ENCODE results near the gene NAA80. TPM values are rescaled to one million over a fixed set of nuclear protein-coding genes. Genes with fewer than 3 reads are reported as not detected.

Gene NAA80
- total and polyA plus RNA-seq, 4 donors: 4.8 to 16.6 (median 12.1) TPM

DNA sequence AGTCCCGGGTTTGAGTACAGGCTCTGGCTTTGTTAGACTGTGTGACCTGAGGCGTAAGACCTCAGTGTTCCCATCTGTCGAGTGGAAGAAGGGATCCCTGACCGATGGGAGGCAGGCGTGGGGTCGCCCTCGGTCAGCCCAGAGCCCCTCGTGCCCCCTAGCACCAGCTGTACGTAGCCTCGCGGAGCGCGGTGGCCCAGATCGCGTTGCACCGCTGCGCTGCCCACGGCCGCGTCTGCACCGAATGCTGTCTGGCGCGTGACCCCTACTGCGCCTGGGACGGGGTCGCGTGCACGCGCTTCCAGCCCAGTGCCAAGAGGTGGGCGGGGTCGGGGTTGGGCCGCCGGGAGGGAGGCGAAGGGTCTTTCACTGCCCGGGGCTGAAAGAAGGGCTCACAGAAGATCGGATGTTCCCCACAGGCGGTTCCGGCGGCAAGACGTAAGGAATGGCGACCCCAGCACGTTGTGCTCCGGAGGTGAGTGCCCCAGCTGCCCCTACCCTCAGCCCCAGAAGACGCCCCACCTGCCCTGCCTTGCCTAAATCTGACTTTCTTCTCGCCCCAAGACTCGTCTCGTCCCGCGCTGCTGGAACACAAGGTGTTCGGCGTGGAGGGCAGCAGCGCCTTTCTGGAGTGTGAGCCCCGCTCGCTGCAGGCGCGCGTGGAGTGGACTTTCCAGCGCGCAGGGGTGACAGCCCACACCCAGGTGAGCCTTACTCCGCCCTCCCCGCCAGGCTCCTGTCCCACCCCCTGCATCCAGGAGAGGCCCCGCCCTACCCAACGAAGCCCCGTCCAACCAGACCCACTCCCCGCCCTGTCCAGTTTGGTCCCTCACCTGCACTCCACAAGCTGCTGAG, 23.8 kb downstream of the NAA80 start:
- H3K9ac ChIP-seq (ENCODE audit: insufficient read depth in 1 of 2, low read length in 2 of 2): no peak overlapping the region
- 26 to 58% methylated on average over 64 to 65 of the region's 65 CpGs for WGBS, 2 donors
- no peak for ATAC-seq (ENCODE audit: insufficient read depth, low FRiP score)
- no peak overlapping the region for H3K27ac ChIP-seq (ENCODE audit: low read depth in 1 of 2, low read length in 1 of 2)
- no peak for DNase-seq
- no peaks in the 10 kb centered on the region for H3K9me3 ChIP-seq (ENCODE audit: control insufficient read depth in 4 of 4, insufficient read depth in 3 of 4, low read length in 3 of 4)
- H3K4me1 ChIP-seq (ENCODE audit: control insufficient read depth in 5 of 5, insufficient read depth in 5 of 5, low read length in 5 of 5): peaks cover 0 to 14% (median 5%) of the 10 kb centered on the region in 5 donors
- no peak overlapping the region for H3K4me3 ChIP-seq
- TF ChIP-seq CTCF (IDR thresholded peaks at IDR 0.05; ENCODE audit: control extremely low read depth, extremely low read depth): no peak
- peaks cover 0 to 3% (median 0%) of the 10 kb centered on the region in 4 donors for H3K36me3 ChIP-seq (ENCODE audit: control insufficient read depth in 4 of 4, insufficient read depth in 4 of 4, low read length in 4 of 4)
- peaks cover 0 to 38% (median 27%) of the 10 kb centered on the region in 3 donors for H3K27me3 ChIP-seq (ENCODE audit: control insufficient read depth in 3 of 3, insufficient read depth in 3 of 3, low read length in 2 of 3)

DNA sequence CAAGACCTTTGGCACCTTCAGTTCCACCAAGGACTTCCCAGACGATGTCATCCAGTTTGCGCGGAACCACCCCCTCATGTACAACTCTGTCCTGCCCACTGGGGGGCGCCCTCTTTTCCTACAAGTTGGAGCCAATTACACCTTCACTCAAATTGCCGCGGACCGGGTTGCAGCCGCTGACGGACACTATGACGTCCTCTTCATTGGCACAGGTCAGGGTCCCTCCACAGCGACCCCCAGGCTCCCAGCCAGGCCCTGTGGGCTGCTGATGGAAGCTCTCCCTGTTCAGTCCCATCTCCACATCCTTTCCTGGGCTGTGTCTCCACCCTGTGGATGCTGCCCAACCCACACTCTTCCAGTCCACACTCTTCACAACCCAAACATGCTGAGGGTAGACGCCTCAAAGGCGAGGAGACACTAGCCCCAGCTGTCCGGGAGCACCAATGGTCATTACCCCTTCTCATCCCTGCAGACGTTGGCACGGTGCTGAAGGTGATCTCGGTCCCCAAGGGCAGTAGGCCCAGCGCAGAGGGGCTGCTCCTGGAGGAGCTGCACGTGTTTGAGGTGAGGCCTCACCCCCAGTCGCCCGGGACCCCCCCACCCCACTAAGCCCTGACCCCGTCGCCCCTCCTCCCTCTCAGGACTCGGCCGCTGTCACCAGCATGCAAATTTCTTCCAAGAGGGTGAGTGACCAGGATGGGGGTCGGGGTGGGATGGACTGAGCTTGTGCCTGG, 24.7 kb downstream of the NAA80 start:
- Histone ChIP-seq H3K27ac (ENCODE audit: low read depth in 1 of 2, low read length in 1 of 2) (no peak overlapping the region), H3K9me3 (ENCODE audit: control insufficient read depth in 4 of 4, insufficient read depth in 3 of 4, low read length in 3 of 4) (no peaks in the 10 kb centered on the region), H3K4me1 (ENCODE audit: control insufficient read depth in 5 of 5, insufficient read depth in 5 of 5, low read length in 5 of 5) (peaks cover 0 to 18% (median 10%) of the 10 kb centered on the region in 5 donors), H3K27me3 (ENCODE audit: control insufficient read depth in 3 of 3, insufficient read depth in 3 of 3, low read length in 2 of 3) (peaks cover 0 to 38% (median 27%) of the 10 kb centered on the region in 3 donors), H3K9ac (ENCODE audit: insufficient read depth in 1 of 2, low read length in 2 of 2) (no peak overlapping the region), H3K4me3 (no peak overlapping the region), H3K36me3 (ENCODE audit: control insufficient read depth in 4 of 4, insufficient read depth in 4 of 4, low read length in 4 of 4) (peaks cover 0 to 3% (median 0%) of the 10 kb centered on the region in 4 donors)
- WGBS, 2 donors: 22 to 39% methylated on average over 25 to 26 of the region's 26 CpGs
- peak; percentile 47 for TF ChIP-seq CTCF (IDR thresholded peaks at IDR 0.05; ENCODE audit: control extremely low read depth, extremely low read depth)
- peak in 1 of 3 donors; percentile 67 for DNase-seq
- ATAC-seq (ENCODE audit: insufficient read depth, low FRiP score): no peak

DNA sequence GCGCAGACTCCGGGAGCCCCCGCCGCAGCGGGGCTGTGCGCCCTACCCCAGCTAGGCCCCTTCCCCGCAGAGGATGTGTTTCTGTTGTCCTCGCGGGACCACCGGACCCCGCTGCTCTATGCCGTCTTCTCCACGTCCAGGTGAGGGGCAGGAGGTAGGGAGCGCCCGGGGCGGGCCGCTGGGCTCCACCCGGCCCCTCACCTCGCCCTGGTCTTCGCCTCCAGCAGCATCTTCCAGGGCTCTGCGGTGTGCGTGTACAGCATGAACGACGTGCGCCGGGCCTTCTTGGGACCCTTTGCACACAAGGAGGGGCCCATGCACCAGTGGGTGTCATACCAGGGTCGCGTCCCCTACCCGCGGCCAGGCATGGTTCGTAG, 25.5 kb downstream of the NAA80 start:
- no peak for ATAC-seq (ENCODE audit: insufficient read depth, low FRiP score)
- DNase-seq: no peak
- H3K27me3 ChIP-seq (ENCODE audit: control insufficient read depth in 3 of 3, insufficient read depth in 3 of 3, low read length in 2 of 3): peaks cover 0 to 38% (median 27%) of the 10 kb centered on the region in 3 donors
- no peak overlapping the region for H3K4me3 ChIP-seq
- H3K9ac ChIP-seq (ENCODE audit: insufficient read depth in 1 of 2, low read length in 2 of 2): no peak overlapping the region
- no peak overlapping the region for H3K27ac ChIP-seq (ENCODE audit: low read depth in 1 of 2, low read length in 1 of 2)
- TF ChIP-seq CTCF (IDR thresholded peaks at IDR 0.05; ENCODE audit: control extremely low read depth, extremely low read depth): no peak
- no peaks in the 10 kb centered on the region for H3K9me3 ChIP-seq (ENCODE audit: control insufficient read depth in 4 of 4, insufficient read depth in 3 of 4, low read length in 3 of 4)
- peaks cover 0 to 26% (median 18%) of the 10 kb centered on the region in 5 donors for H3K4me1 ChIP-seq (ENCODE audit: control insufficient read depth in 5 of 5, insufficient read depth in 5 of 5, low read length in 5 of 5)
- WGBS, 2 donors: 49 to 55% methylated on average over 19 to 31 of the region's 31 CpGs
- peaks cover 0 to 3% (median 0%) of the 10 kb centered on the region in 4 donors for H3K36me3 ChIP-seq (ENCODE audit: control insufficient read depth in 4 of 4, insufficient read depth in 4 of 4, low read length in 4 of 4)
